ENCODE measurements around the gene NEUROD2.

The NEUROD2 gene

DNA sequence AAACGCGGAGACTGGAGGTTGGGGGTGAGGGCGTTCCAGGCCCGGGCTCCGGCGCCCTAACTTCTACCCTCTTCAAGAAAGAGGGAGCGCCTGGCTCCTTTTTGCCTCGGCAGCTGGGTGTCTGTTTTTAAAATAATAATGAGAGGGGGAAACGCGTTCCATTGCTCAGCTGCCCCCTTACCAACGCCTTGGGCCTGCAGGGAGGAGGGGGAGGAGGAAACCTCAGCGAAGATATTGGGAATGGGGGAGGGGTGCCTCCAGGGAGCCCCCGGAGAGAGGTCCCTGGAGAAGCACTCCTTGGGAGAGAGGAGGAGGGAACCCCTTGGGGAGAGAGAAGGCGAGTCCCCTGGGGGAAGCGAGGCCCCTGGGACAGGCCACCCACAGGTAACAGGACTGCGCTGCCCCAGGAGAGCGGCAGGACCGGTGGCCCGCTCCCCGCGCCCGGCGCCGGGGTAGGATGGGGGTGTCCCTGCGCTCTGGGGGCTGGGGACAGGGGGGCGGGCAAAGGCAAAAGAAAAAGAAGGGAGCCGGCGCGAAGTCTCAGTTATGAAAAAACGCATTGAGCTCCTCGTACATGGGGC is 2.7 kb downstream of the NEUROD2 start:
- Histone ChIP-seq H3K4me3 (ENCODE audit: low read depth, low read length) (no peak overlapping the region), H3K4me1 (ENCODE audit: control insufficient read depth, insufficient read depth, low read length) (peaks cover 24% of the 10 kb centered on the region), H3K36me3 (ENCODE audit: control insufficient read depth in 2 of 2, insufficient read depth in 1 of 2, low read length in 2 of 2) (no peaks in the 10 kb centered on the region), H3K27ac (ENCODE audit: extremely low read depth, low read depth, low read length) (no peak overlapping the region), H3K9me3 (ENCODE audit: control insufficient read depth, insufficient read depth, low read depth, low read length) (no peaks in the 10 kb centered on the region)
- TF ChIP-seq EGR2 (tag by site-specific recombination; IDR thresholded peaks at IDR 0.05; ENCODE audit: low read depth) (no peak), GLIS2 (tag by site-specific recombination; IDR thresholded peaks at IDR 0.05) (peak; percentile 23; the same call in 1 of the 2 replicates), ZNF114 (tag by site-specific recombination; IDR thresholded peaks at IDR 0.05) (no peak), MZF1 (tag by site-specific recombination; IDR thresholded peaks at IDR 0.05; ENCODE audit: borderline replicate concordance) (no peak), MYNN (tag by site-specific recombination; IDR thresholded peaks at IDR 0.05; ENCODE audit: borderline replicate concordance) (no peak), SP3 (tag by site-specific recombination; IDR thresholded peaks at IDR 0.05) (no peak), KLF1 (tag by site-specific recombination; IDR thresholded peaks at IDR 0.05) (no peak), ZNF24 (tag by site-specific recombination; IDR thresholded peaks at IDR 0.05) (no peak), ZIC2 (tag by site-specific recombination; IDR thresholded peaks at IDR 0.05) (peak; percentile 27)
- TF ChIP-seq, protein P1, sequence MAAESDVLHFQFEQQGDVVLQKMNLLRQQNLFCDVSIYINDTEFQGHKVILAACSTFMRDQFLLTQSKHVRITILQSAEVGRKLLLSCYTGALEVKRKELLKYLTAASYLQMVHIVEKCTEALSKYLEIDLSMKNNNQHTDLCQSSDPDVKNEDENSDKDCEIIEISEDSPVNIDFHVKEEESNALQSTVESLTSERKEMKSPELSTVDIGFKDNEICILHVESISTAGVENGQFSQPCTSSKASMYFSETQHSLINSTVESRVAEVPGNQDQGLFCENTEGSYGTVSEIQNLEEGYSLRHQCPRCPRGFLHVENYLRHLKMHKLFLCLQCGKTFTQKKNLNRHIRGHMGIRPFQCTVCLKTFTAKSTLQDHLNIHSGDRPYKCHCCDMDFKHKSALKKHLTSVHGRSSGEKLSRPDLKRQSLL (tag by site-specific recombination; IDR thresholded peaks at IDR 0.05) = 0 out of 2 replicates have a peak, but pooled peaks have one; percentile 14
- TF ChIP-seq, protein P2, sequence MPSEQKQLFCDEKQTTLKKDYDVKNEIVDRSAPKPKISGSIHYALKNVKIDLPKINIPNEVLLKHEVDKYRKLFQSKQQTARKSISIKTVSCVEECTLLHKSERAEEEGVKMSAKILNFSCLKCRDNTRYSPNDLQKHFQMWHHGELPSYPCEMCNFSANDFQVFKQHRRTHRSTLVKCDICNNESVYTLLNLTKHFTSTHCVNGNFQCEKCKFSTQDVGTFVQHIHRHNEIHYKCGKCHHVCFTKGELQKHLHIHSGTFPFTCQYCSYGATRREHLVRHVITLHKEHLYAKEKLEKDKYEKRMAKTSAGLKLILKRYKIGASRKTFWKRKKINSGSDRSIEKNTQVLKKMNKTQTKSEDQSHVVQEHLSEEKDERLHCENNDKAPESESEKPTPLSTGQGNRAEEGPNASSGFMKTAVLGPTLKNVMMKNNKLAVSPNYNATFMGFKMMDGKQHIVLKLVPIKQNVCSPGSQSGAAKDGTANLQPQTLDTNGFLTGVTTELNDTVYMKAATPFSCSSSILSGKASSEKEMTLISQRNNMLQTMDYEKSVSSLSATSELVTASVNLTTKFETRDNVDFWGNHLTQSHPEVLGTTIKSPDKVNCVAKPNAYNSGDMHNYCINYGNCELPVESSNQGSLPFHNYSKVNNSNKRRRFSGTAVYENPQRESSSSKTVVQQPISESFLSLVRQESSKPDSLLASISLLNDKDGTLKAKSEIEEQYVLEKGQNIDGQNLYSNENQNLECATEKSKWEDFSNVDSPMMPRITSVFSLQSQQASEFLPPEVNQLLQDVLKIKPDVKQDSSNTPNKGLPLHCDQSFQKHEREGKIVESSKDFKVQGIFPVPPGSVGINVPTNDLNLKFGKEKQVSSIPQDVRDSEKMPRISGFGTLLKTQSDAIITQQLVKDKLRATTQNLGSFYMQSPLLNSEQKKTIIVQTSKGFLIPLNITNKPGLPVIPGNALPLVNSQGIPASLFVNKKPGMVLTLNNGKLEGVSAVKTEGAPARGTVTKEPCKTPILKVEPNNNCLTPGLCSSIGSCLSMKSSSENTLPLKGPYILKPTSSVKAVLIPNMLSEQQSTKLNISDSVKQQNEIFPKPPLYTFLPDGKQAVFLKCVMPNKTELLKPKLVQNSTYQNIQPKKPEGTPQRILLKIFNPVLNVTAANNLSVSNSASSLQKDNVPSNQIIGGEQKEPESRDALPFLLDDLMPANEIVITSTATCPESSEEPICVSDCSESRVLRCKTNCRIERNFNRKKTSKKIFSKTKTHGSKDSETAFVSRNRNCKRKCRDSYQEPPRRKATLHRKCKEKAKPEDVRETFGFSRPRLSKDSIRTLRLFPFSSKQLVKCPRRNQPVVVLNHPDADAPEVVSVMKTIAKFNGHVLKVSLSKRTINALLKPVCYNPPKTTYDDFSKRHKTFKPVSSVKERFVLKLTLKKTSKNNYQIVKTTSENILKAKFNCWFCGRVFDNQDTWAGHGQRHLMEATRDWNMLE (tag by site-specific recombination; conservative IDR thresholded peaks at IDR 0.05; ENCODE audit: low read depth) = no peak
- POLR2A ChIA-PET = interaction anchor here (1.3 kb wide), 1 partner anchor 14 kb away, joined by 3 read pairs; no protein-coding TSS in a partner anchor
- CTCF ChIA-PET = interaction anchor here (0.5 to 3.0 kb wide), 9 partner anchors 10 to 1257 kb away, joined by 3 to 41 read pairs (median 3); no protein-coding TSS in a partner anchor

DNA sequence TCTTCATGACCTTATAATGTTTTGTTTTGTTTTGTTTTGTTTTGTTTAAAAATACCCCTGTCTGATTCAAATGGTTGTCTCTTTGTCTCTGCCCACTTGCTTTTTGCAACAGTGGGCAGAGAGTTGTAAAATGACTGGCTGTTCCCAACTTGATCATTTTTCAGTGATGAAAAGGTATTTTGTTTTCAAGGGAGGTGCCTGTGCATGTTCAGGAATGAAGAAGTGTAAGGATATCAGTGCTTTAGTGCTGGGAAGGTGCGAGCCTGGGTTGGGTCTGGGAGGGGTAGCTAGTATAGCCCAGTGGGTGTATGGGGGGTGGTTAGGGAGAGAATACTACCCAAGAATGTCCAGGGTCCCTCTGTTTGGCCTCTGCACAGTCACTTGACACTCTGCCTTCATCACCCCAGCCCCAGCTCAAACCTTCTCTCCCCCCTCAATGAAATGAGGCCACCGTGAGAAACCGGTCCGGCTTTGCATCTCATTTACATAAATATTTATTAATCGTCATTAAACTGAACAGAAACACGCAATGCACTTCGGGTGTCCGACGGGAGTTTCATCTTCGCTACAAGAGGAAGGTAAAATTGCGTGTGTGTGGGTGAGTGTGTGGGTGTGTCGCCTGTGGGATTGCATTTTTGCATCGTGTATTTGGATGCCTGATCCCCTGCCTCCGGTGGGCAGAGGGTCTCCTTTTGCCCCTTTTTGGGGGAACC is 4.3 kb downstream of the NEUROD2 start:
- ChIA-PET POLR2A (no interaction called here), CTCF (interaction anchor here (0.6 to 1.1 kb wide), 4 partner anchors 16 to 359 kb away, joined by 3 to 4 read pairs (median 3); no protein-coding TSS in a partner anchor)
- H3K9me3 ChIP-seq (ENCODE audit: control insufficient read depth, insufficient read depth, low read depth, low read length) = no peaks in the 10 kb centered on the region
- no peak overlapping the region for H3K4me3 ChIP-seq (ENCODE audit: low read depth, low read length)
- H3K27ac ChIP-seq (ENCODE audit: extremely low read depth, low read depth, low read length) = no peak overlapping the region
- peaks cover 25% of the 10 kb centered on the region for H3K4me1 ChIP-seq (ENCODE audit: control insufficient read depth, insufficient read depth, low read length)
- no peaks in the 10 kb centered on the region for H3K36me3 ChIP-seq (ENCODE audit: control insufficient read depth in 2 of 2, insufficient read depth in 1 of 2, low read length in 2 of 2)
- peak; percentile 39; the same call in 1 of the 2 replicates for TF ChIP-seq ZNF341 (tag by site-specific recombination; IDR thresholded peaks at IDR 0.05; ENCODE audit: low read depth)
- TF ChIP-seq ZNF623 (tag by site-specific recombination; IDR thresholded peaks at IDR 0.05) = no peak
- peak; percentile 71 for TF ChIP-seq ZFHX2 (tag by site-specific recombination; conservative IDR thresholded peaks at IDR 0.05)
- peak; percentile 50; the same call in 1 of the 2 replicates for TF ChIP-seq EGR2 (tag by site-specific recombination; IDR thresholded peaks at IDR 0.05; ENCODE audit: low read depth)
- no peak for TF ChIP-seq ZNF324 (tag by site-specific recombination; IDR thresholded peaks at IDR 0.05)
- TF ChIP-seq ZNF174 (tag by site-specific recombination; IDR thresholded peaks at IDR 0.05) = no peak
- TF ChIP-seq, protein P3, sequence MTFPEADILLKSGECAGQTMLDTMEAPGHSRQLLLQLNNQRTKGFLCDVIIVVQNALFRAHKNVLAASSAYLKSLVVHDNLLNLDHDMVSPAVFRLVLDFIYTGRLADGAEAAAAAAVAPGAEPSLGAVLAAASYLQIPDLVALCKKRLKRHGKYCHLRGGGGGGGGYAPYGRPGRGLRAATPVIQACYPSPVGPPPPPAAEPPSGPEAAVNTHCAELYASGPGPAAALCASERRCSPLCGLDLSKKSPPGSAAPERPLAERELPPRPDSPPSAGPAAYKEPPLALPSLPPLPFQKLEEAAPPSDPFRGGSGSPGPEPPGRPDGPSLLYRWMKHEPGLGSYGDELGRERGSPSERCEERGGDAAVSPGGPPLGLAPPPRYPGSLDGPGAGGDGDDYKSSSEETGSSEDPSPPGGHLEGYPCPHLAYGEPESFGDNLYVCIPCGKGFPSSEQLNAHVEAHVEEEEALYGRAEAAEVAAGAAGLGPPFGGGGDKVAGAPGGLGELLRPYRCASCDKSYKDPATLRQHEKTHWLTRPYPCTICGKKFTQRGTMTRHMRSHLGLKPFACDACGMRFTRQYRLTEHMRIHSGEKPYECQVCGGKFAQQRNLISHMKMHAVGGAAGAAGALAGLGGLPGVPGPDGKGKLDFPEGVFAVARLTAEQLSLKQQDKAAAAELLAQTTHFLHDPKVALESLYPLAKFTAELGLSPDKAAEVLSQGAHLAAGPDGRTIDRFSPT (tag by site-specific recombination; IDR thresholded peaks at IDR 0.05) = no peak
- no peak for TF ChIP-seq SP7 (tag by site-specific recombination; IDR thresholded peaks at IDR 0.05)
- TF ChIP-seq ZNF843 (tag by site-specific recombination; IDR thresholded peaks at IDR 0.05) = no peak
- TF ChIP-seq ZNF140 (tag by site-specific recombination; IDR thresholded peaks at IDR 0.05) = no peak
- no peak for TF ChIP-seq KLF8 (tag by site-specific recombination; IDR thresholded peaks at IDR 0.05)
- TF ChIP-seq ZNF501 (tag by site-specific recombination; IDR thresholded peaks at IDR 0.05) = no peak

Data from HEK293 (cell line).